ENCODE data around the gene COL9A3.

The COL9A3 gene

GRCh38 chr20:62882426-62882825 lies 65.6 kb downstream of the COL9A3 start:
- no peak for DNase-seq

- DNase-seq: no peak
These were observed 67.7 kb downstream of the COL9A3 start for GRCh38 chr20:62884556-62884955.

GRCh38 chr20:62885046-62885895 lies 68.4 kb downstream of the COL9A3 start:
- DNase-seq: no peak

GRCh38 chr20:62885896-62886708 lies 69.3 kb downstream of the COL9A3 start:
- no peak for DNase-seq

GRCh38 chr20:62886709-62887058 lies 69.8 kb downstream of the COL9A3 start:
- no peak for DNase-seq

- peak in 3 of 6 experiments; percentile 8 to 41 (median 35) for DNase-seq
These were observed 70.5 kb downstream of the COL9A3 start for GRCh38 chr20:62887152-62887859.

- DNase-seq: no peak
These were observed 71.0 kb downstream of the COL9A3 start for GRCh38 chr20:62887860-62888239.

- no peak for DNase-seq
These were observed 71.6 kb downstream of the COL9A3 start for GRCh38 chr20:62888406-62888805.

GRCh38 chr20:62888910-62889309 lies 72.1 kb downstream of the COL9A3 start:
- no peak for DNase-seq

- no peak for DNase-seq
These were observed 72.6 kb downstream of the COL9A3 start for GRCh38 chr20:62889411-62889810.

GRCh38 chr20:62889871-62890270 lies 73.0 kb downstream of the COL9A3 start:
- no peak for DNase-seq

- DNase-seq: no peak
These were observed 73.6 kb downstream of the COL9A3 start for GRCh38 chr20:62890444-62890843.

All from stimulated activated naive CD4-positive, alpha-beta T cell (primary cell).